Esophagus squamous epithelium (tissue), 5 donors: Measurements from ENCODE around the gene IGDCC3. TPM values are rescaled to one million over a fixed set of nuclear protein-coding genes. Genes with fewer than 3 reads are reported as not detected.

Experiments used
- DNase-seq: peaks from one replicate; lab custom pipeline; 2025; lab: John Stamatoyannopoulos, UW
- H3K27ac ChIP-seq, 4 donors: fragments of 200-600 bp; sonication (generic); one replicate each; pipeline ENCODE4 v1.5.1; 2016 to 2019; ENCODE audit warnings: mild to moderate bottlenecking in 1 of 4
- H3K27me3 ChIP-seq, 4 donors: fragments of 200-600 bp; sonication (generic); 1 replicate in 3 of 4; 2 replicates in 1 of 4; pipeline versions ENCODE4 v1.5.1 to v1.6.0; 2017 to 2021; ENCODE audit warnings: antibody characterized with exemption in 1 of 4
- H3K36me3 ChIP-seq, 3 donors: fragments of 200-600 bp; sonication (generic); one replicate each; pipeline ENCODE4 v1.5.1; 2016 to 2019
- H3K4me1 ChIP-seq, 3 donors: fragments of 200-600 bp; sonication (generic); one replicate each; pipeline ENCODE4 v1.5.1; 2017 to 2019
- H3K4me3 ChIP-seq, 4 donors: fragments of 200-600 bp; sonication (generic); 1 replicate in 3 of 4; 2 replicates in 1 of 4; pipeline ENCODE4 v1.5.1; 2016 to 2019; ENCODE audit warnings: mild to moderate bottlenecking in 2 of 4, moderate library complexity in 1 of 4
- H3K9me3 ChIP-seq, 3 donors: fragments of 200-600 bp; sonication (generic); one replicate each; pipeline ENCODE4 v1.5.1; 2016 to 2019
- CTCF ChIP-seq, 6 experiments: fragments of 450-650 bp in 4 of 6; fragments of 200-600 bp in 2 of 6; sonication (generic) in 2 of 6; IDR thresholded peaks; one replicate each; pipeline ENCODE4 v1.5.1; 2016 to 2019; ENCODE audit warnings: antibody characterized with exemption in 6 of 6, mild to moderate bottlenecking in 4 of 6, moderate library complexity in 4 of 6
- POLR2A ChIP-seq, 4 donors: fragments of 450-650 bp; IDR thresholded peaks; one replicate each; pipeline ENCODE4 v1.6.1; 2017; ENCODE audit warnings: antibody characterized with exemption in 4 of 4, mild to moderate bottlenecking in 4 of 4, moderate library complexity in 3 of 4
- WGBS, 2 donors: methylation state at CpG; one replicate each; pipeline ENCODE4 v1.1.5; 2018; 5-methylcytosine and 5-hydroxymethylcytosine counted together
- intact Hi-C: fragments of 100-400 bp; cut with DNase I; formaldehyde crosslinking; loops from one replicate; pipeline ENCODE4 v1.15.0; 2022
- total RNA-seq, 4 donors: library from RNA; depleted of rRNA; stranded (reverse); fragments of >200 nt; gene quantifications; one replicate each; pipeline ENCODE4 v1.1.0, GENCODE V29; 2016
- donor health status: DM: yes; HTN: yes; CAD: no.

The IGDCC3 gene
- total RNA-seq, result not detected

GRCh38 chr15:65377976-65378366 lies at the start of gene IGDCC3:
IGDCC3 (minus strand) TSS chr15:65378002; CDS start chr15:65377788, 214 bp downstream.
- peak within 1 kb of the TSS in 1 of 4 donors; percentile 13 for H3K27ac ChIP-seq
- no peaks in the 10 kb centered on the region for H3K9me3 ChIP-seq
- peaks cover 8 to 25% (median 14%) of the 10 kb centered on the region in 3 donors for H3K4me1 ChIP-seq
- intact Hi-C loops, result no loop called here
- peaks cover 6 to 99% (median 9%) of the 10 kb centered on the region in 4 donors for H3K27me3 ChIP-seq
- TF ChIP-seq CTCF (IDR thresholded peaks at IDR 0.05) (no peak), POLR2A (IDR thresholded peaks at IDR 0.05) (no peak)
- peak within 1 kb of the TSS; percentile 29 to 67 (median 46) for H3K4me3 ChIP-seq
- no peak for DNase-seq
- H3K36me3 ChIP-seq, result no peaks in the 10 kb centered on the region
- 8% methylated on average over 9 of the region's 42 CpGs; no CpG with 5 or more reads in 1 of the 2 donors for WGBS, 2 donors

- WGBS, 2 donors, result 58 to 75% methylated on average over 2 of the region's 2 CpGs
Measured at GRCh38 chr15:65426216-65426853, 48.5 kb upstream of the IGDCC3 start.

GRCh38 chr15:65424683-65425082 lies 46.9 kb upstream of the IGDCC3 start:
- Histone ChIP-seq H3K4me3 (no peak overlapping the region), H3K4me1 (peaks cover 13 to 28% (median 18%) of the 10 kb centered on the region in 3 donors), H3K27me3 (peaks cover 0 to 44% (median 3%) of the 10 kb centered on the region in 4 donors), H3K36me3 (no peaks in the 10 kb centered on the region), H3K9me3 (no peaks in the 10 kb centered on the region), H3K27ac (no peak overlapping the region)
- intact Hi-C loops, result no loop called here
- no peak for DNase-seq
- no peak for TF ChIP-seq POLR2A (IDR thresholded peaks at IDR 0.05)
- TF ChIP-seq CTCF (IDR thresholded peaks at IDR 0.05), result no peak
- 91 to 94% methylated on average over 5 of the region's 5 CpGs for whole genome bisulfite sequencing, 2 donors

More at GRCh38 chr15:65426216-65426853, 48.5 kb upstream of the IGDCC3 start:
- intact Hi-C loops, result no loop called here
- Histone ChIP-seq H3K4me1 (peaks cover 8 to 17% (median 14%) of the 10 kb centered on the region in 3 donors), H3K36me3 (no peaks in the 10 kb centered on the region), H3K27ac (no peak overlapping the region), H3K27me3 (peaks cover 0 to 28% (median 3%) of the 10 kb centered on the region in 4 donors), H3K9me3 (no peaks in the 10 kb centered on the region), H3K4me3 (no peak overlapping the region)
- no peak for DNase-seq
- TF ChIP-seq CTCF (IDR thresholded peaks at IDR 0.05), result no peak
- TF ChIP-seq POLR2A (IDR thresholded peaks at IDR 0.05), result no peak

GRCh38 chr15:65423976-65424679 lies 46.3 kb upstream of the IGDCC3 start:
- no peak for DNase-seq
- no peak overlapping the region for H3K27ac ChIP-seq
- H3K4me1 ChIP-seq, result peaks cover 13 to 28% (median 18%) of the 10 kb centered on the region in 3 donors
- WGBS, 2 donors, result 78 to 79% methylated on average over 7 to 9 of the region's 9 CpGs
- H3K27me3 ChIP-seq, result peaks cover 0 to 50% (median 3%) of the 10 kb centered on the region in 4 donors
- H3K36me3 ChIP-seq, result no peaks in the 10 kb centered on the region
- H3K4me3 ChIP-seq, result no peak overlapping the region
- no peak for TF ChIP-seq POLR2A (IDR thresholded peaks at IDR 0.05)
- no peak for TF ChIP-seq CTCF (IDR thresholded peaks at IDR 0.05)
- intact Hi-C loops, result no loop called here
- no peaks in the 10 kb centered on the region for H3K9me3 ChIP-seq
